Liver (tissue), 9 donors: ENCODE measurements around the gene GSC. TPM values are rescaled to one million over a fixed set of nuclear protein-coding genes. Genes with fewer than 3 reads are reported as not detected.

Experiments used
- DNase-seq: peaks from one replicate; pipeline ENCODE4 v3.0.0-alpha.2; 2017; ENCODE audit warnings: low spot score
- H3K27ac ChIP-seq, 2 donors: one replicate each; pipeline ENCODE4 v1.7.0; 2013; ENCODE audit warnings: inconsistent platforms in 2 of 2, low read length in 2 of 2, control low read depth in 1 of 2, low read depth in 1 of 2, mild to moderate bottlenecking in 1 of 2
- H3K27me3 ChIP-seq, 4 donors: one replicate each; pipeline versions ENCODE4 v1.6.1 to v1.7.0; 2013; ENCODE audit warnings: low read length in 3 of 4, inconsistent platforms in 1 of 4, mild to moderate bottlenecking in 1 of 4, moderate library complexity in 1 of 4; ENCODE audit not compliant: control insufficient read depth in 4 of 4, insufficient read depth in 4 of 4
- H3K36me3 ChIP-seq, 4 donors: one replicate each; pipeline versions ENCODE4 v1.6.1 to v1.7.0; 2013; ENCODE audit warnings: low read length in 3 of 4, mild to moderate bottlenecking in 3 of 4, low read depth in 1 of 4, moderate library complexity in 1 of 4; ENCODE audit not compliant: control insufficient read depth in 4 of 4, insufficient read depth in 3 of 4
- H3K4me1 ChIP-seq, 4 donors: one replicate each; pipeline versions ENCODE4 v1.6.1 to v1.7.0; 2013; ENCODE audit warnings: low read length in 3 of 4, mild to moderate bottlenecking in 3 of 4, moderate library complexity in 1 of 4; ENCODE audit not compliant: control insufficient read depth in 4 of 4, insufficient read depth in 4 of 4
- H3K4me3 ChIP-seq, 3 donors: one replicate each; pipeline versions ENCODE4 v1.6.1 to v1.7.0; 2013; ENCODE audit warnings: low read length in 3 of 3, control low read depth in 1 of 3, low read depth in 1 of 3, mild to moderate bottlenecking in 1 of 3
- H3K9ac ChIP-seq, 2 donors: one replicate each; pipeline ENCODE4 v1.7.0; 2013; ENCODE audit warnings: low read length in 2 of 2, mild to moderate bottlenecking in 2 of 2, moderate library complexity in 2 of 2, control low read depth in 1 of 2, low read depth in 1 of 2
- H3K9me3 ChIP-seq, 4 donors: one replicate each; pipeline versions ENCODE4 v1.6.1 to v1.7.0; 2013; ENCODE audit warnings: low read length in 3 of 4; ENCODE audit not compliant: control insufficient read depth in 4 of 4
- ATF3 ChIP-seq: IDR thresholded peaks from 2 replicates; pipeline ENCODE4 v1.6.1; 2016; ENCODE audit warnings: antibody characterized with exemption
- EGR1 ChIP-seq, 2 donors: IDR thresholded peaks; 2 replicates each; pipeline ENCODE4 v1.6.1; 2016 to 2018; ENCODE audit warnings: antibody characterized with exemption in 2 of 2, low read depth in 2 of 2
- FOXA1 ChIP-seq: IDR thresholded peaks from 2 replicates; pipeline ENCODE4 v1.6.1; 2016; ENCODE audit warnings: antibody characterized with exemption
- GABPA ChIP-seq, 2 donors: IDR thresholded peaks in 1 of 2; conservative IDR thresholded peaks in 1 of 2; 2 replicates each; pipeline ENCODE4 v1.6.1; 2016; ENCODE audit warnings: antibody characterized with exemption in 2 of 2, mild to moderate bottlenecking in 1 of 2, moderate library complexity in 1 of 2
- HNF4A ChIP-seq, 2 donors: conservative IDR thresholded peaks; 2 replicates each; pipeline ENCODE4 v1.6.1; 2016; ENCODE audit warnings: antibody characterized with exemption in 2 of 2, mild to moderate bottlenecking in 2 of 2
- HNF4G ChIP-seq: IDR thresholded peaks from 2 replicates; pipeline ENCODE4 v1.6.1; 2016; ENCODE audit warnings: antibody characterized with exemption
- JUND ChIP-seq, 2 donors: IDR thresholded peaks; 2 replicates each; pipeline ENCODE4 v1.6.1; 2016; ENCODE audit warnings: antibody characterized with exemption in 2 of 2
- NR2F2 ChIP-seq: IDR thresholded peaks from 2 replicates; pipeline ENCODE4 v1.6.1; 2016; ENCODE audit warnings: antibody characterized with exemption
- RAD21 ChIP-seq, 2 donors: IDR thresholded peaks; 2 replicates each; pipeline ENCODE4 v1.6.1; 2016; ENCODE audit warnings: antibody characterized with exemption in 2 of 2, mild to moderate bottlenecking in 2 of 2
- RXRA ChIP-seq, 2 donors: IDR thresholded peaks; 2 replicates each; pipeline ENCODE4 v1.6.1; 2017 to 2018; ENCODE audit warnings: antibody characterized with exemption in 2 of 2, mild to moderate bottlenecking in 1 of 2
- TAF1 ChIP-seq: conservative IDR thresholded peaks from 2 replicates; pipeline ENCODE4 v1.6.1; 2016; ENCODE audit warnings: antibody characterized with exemption, mild to moderate bottlenecking
- WGBS: extraction: QIAGEN DNeasy Blood & Tissue Kit; methylation state at CpG from one replicate; pipeline ENCODE4 v1.1.7; 2013; 5-methylcytosine and 5-hydroxymethylcytosine counted together
- polyA plus RNA-seq, 2 donors: library from polyadenylated mRNA; stranded (reverse) in 1 of 2; unstranded in 1 of 2; fragments of 200-250 nt in 1 of 2; fragments of >200 nt in 1 of 2; fragmentation: Nextera tagmentation in 1 of 2; extraction: Ambion mirVana in 1 of 2; gene quantifications; one replicate each; pipeline versions ENCODE4 v1.2.1 to v1.2.3, GENCODE V29; 2013 to 2015
- total RNA-seq, 2 donors: library from RNA; depleted of rRNA; stranded (reverse); fragments of >200 nt; gene quantifications; one replicate each; pipeline ENCODE4 v1.2.3, GENCODE V29; 2014
- TF ChIP-seq, protein P1 (sequence below): IDR thresholded peaks from 2 replicates; pipeline ENCODE4 v1.6.1; 2016; ENCODE audit warnings: antibody characterized with exemption
- TF ChIP-seq, protein P2 (sequence below): fragments of 150-350 bp; IDR thresholded peaks from 2 replicates; pipeline ENCODE4 v1.5.1; 2017; ENCODE audit warnings: improper control_type of control experiment, low read depth, low read length; ENCODE audit not compliant: missing input control
- TF ChIP-seq, protein P3 (sequence below): IDR thresholded peaks from 2 replicates; pipeline ENCODE4 v1.6.1; 2016; ENCODE audit warnings: antibody characterized with exemption, mild to moderate bottlenecking
- donor health status: healthy.
- donor health status: healthy.
- donor health status: healthy.
- donor health status: healthy.
- donor health status: healthy.

GSC gene
- total and polyA plus RNA-seq, 4 donors = not detected

DNA sequence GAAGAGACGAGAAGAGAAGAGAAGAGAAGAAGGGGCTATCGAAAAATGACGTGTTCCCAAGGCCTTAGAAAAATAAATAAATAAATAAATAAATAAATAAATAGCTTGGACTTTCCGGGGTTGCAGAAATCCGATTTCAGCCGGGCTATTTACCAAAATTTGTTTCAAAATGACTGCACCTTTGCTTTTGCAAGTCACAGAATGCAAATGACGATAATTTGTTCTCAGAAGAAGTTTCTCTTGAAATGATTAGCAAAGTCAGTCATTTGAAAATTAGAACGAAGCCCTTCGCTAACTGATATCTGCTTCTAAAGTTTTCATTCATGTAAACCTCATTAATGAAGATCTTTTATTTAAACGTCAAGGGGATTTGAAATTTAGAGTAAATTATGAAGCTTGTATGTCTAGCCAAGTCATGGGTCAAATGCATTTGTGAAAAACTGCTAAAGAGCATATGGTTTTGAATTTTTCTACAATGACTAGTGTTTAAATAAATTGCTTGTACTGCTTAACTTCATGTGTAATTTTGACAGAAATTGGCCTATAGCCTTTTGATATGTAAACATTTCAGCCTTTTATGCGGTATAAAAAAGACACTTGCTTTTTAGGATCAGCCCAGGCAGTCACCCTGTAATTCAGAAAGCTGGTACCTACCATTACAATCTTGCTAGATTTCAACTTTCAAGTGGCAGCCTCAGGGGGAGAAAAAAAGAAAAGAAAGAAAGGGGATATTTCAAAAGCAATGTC lies 4.6 kb upstream of the GSC start:
- H3K9me3 ChIP-seq = peaks cover 0 to 9% (median 0%) of the 10 kb centered on the region in 4 donors
- TF ChIP-seq RAD21 (IDR thresholded peaks at IDR 0.05) (no peak), HNF4G (no peak), FOXA1 (no peak), JUND (IDR thresholded peaks at IDR 0.05) (no peak), RXRA (IDR thresholded peaks at IDR 0.05) (no peak)
- no peaks in the 10 kb centered on the region for H3K36me3 ChIP-seq
- no peak overlapping the region for H3K27ac ChIP-seq
- peaks cover 2 to 7% (median 6%) of the 10 kb centered on the region in 4 donors for H3K4me1 ChIP-seq
- no peak overlapping the region for H3K9ac ChIP-seq
- DNase-seq = no peak
- peaks cover 3 to 35% (median 16%) of the 10 kb centered on the region in 4 donors for H3K27me3 ChIP-seq
- WGBS = 8% methylated on average over 11 of the region's 11 CpGs
- no peak overlapping the region for H3K4me3 ChIP-seq

DNA sequence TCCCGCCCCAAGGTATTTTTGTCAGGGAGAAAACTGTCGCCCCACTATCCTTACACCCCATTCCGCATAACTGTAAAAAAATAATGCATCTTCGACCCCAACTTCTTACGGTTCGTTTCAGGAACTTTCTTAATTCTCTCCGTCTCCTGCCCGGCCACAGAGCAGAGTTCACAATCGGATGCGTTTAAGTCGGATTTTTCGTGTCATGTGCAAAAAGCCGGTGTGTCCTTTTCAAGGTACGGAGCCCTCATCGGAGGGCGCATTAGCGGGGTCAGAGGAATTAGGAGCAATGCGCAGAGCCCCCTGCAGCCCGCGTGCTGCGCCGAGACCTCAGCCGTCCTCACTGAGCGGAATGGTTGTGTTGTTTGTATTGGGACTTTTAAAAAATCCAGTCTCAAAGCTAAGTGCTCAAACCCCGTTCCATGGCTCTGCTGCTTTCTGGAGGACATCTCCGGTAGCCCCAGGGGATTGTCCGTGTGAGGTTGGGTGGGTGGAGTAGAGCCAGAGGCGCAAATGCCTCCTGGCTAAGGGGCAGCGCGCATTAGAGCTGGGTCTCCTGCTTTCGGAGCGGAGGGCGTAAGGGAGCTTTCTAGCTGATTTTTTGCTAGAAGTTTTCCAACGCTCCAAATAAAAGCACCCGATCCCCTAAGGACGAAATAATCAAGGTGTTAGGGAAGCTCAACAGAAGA lies 3.9 kb upstream of the GSC start:
- no peak overlapping the region for H3K9ac ChIP-seq
- no peak for DNase-seq
- TF ChIP-seq RAD21 (IDR thresholded peaks at IDR 0.05) (no peak), JUND (IDR thresholded peaks at IDR 0.05) (no peak)
- WGBS = 11% methylated on average over 36 of the region's 36 CpGs
- H3K4me1 ChIP-seq = peaks cover 9 to 14% (median 13%) of the 10 kb centered on the region in 4 donors
- no peaks in the 10 kb centered on the region for H3K36me3 ChIP-seq
- no peak overlapping the region for H3K27ac ChIP-seq
- H3K9me3 ChIP-seq = peaks cover 0 to 9% (median 0%) of the 10 kb centered on the region in 4 donors
- H3K4me3 ChIP-seq = no peak overlapping the region
- peaks cover 3 to 31% (median 18%) of the 10 kb centered on the region in 4 donors for H3K27me3 ChIP-seq

GRCh38 chr14:94773061-94773648 lies 3.2 kb upstream of the GSC start:
- H3K4me1 ChIP-seq = peaks cover 15 to 19% (median 18%) of the 10 kb centered on the region in 4 donors
- WGBS = 8% methylated on average over 42 of the region's 42 CpGs
- TF ChIP-seq, protein P1, sequence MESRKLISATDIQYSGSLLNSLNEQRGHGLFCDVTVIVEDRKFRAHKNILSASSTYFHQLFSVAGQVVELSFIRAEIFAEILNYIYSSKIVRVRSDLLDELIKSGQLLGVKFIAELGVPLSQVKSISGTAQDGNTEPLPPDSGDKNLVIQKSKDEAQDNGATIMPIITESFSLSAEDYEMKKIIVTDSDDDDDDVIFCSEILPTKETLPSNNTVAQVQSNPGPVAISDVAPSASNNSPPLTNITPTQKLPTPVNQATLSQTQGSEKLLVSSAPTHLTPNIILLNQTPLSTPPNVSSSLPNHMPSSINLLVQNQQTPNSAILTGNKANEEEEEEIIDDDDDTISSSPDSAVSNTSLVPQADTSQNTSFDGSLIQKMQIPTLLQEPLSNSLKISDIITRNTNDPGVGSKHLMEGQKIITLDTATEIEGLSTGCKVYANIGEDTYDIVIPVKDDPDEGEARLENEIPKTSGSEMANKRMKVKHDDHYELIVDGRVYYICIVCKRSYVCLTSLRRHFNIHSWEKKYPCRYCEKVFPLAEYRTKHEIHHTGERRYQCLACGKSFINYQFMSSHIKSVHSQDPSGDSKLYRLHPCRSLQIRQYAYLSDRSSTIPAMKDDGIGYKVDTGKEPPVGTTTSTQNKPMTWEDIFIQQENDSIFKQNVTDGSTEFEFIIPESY = no peak
- TF ChIP-seq NR2F2 = no peak
- TF ChIP-seq HNF4G = no peak
- TF ChIP-seq RXRA (IDR thresholded peaks at IDR 0.05) = no peak
- TF ChIP-seq, protein P2, sequence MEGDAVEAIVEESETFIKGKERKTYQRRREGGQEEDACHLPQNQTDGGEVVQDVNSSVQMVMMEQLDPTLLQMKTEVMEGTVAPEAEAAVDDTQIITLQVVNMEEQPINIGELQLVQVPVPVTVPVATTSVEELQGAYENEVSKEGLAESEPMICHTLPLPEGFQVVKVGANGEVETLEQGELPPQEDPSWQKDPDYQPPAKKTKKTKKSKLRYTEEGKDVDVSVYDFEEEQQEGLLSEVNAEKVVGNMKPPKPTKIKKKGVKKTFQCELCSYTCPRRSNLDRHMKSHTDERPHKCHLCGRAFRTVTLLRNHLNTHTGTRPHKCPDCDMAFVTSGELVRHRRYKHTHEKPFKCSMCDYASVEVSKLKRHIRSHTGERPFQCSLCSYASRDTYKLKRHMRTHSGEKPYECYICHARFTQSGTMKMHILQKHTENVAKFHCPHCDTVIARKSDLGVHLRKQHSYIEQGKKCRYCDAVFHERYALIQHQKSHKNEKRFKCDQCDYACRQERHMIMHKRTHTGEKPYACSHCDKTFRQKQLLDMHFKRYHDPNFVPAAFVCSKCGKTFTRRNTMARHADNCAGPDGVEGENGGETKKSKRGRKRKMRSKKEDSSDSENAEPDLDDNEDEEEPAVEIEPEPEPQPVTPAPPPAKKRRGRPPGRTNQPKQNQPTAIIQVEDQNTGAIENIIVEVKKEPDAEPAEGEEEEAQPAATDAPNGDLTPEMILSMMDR = no peak
- no peak for TF ChIP-seq FOXA1
- no peak for TF ChIP-seq HNF4A (conservative IDR thresholded peaks at IDR 0.05)
- TF ChIP-seq ATF3 = no peak
- no peak for TF ChIP-seq GABPA (IDR thresholded peaks at IDR 0.05 in 1 of 2, conservative IDR thresholded peaks at IDR 0.05 in 1 of 2)
- TF ChIP-seq, protein P3, sequence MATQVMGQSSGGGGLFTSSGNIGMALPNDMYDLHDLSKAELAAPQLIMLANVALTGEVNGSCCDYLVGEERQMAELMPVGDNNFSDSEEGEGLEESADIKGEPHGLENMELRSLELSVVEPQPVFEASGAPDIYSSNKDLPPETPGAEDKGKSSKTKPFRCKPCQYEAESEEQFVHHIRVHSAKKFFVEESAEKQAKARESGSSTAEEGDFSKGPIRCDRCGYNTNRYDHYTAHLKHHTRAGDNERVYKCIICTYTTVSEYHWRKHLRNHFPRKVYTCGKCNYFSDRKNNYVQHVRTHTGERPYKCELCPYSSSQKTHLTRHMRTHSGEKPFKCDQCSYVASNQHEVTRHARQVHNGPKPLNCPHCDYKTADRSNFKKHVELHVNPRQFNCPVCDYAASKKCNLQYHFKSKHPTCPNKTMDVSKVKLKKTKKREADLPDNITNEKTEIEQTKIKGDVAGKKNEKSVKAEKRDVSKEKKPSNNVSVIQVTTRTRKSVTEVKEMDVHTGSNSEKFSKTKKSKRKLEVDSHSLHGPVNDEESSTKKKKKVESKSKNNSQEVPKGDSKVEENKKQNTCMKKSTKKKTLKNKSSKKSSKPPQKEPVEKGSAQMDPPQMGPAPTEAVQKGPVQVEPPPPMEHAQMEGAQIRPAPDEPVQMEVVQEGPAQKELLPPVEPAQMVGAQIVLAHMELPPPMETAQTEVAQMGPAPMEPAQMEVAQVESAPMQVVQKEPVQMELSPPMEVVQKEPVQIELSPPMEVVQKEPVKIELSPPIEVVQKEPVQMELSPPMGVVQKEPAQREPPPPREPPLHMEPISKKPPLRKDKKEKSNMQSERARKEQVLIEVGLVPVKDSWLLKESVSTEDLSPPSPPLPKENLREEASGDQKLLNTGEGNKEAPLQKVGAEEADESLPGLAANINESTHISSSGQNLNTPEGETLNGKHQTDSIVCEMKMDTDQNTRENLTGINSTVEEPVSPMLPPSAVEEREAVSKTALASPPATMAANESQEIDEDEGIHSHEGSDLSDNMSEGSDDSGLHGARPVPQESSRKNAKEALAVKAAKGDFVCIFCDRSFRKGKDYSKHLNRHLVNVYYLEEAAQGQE = no peak
- TF ChIP-seq TAF1 = no peak
- no peak for TF ChIP-seq JUND (IDR thresholded peaks at IDR 0.05)
- no peak for TF ChIP-seq EGR1 (IDR thresholded peaks at IDR 0.05; ENCODE audit: low read depth in 2 of 2)
- H3K27ac ChIP-seq = no peak overlapping the region
- H3K9ac ChIP-seq = no peak overlapping the region
- no peak overlapping the region for H3K4me3 ChIP-seq
- H3K36me3 ChIP-seq = no peaks in the 10 kb centered on the region
- peaks cover 0 to 9% (median 0%) of the 10 kb centered on the region in 4 donors for H3K9me3 ChIP-seq
- peaks cover 3 to 31% (median 19%) of the 10 kb centered on the region in 4 donors for H3K27me3 ChIP-seq
- no peak for DNase-seq
